HEK293T (cell line): ENCODE results near the gene DDX55.
"Not testable (repeated sequence)": the region's sequence is repeated elsewhere in the genome, so short reads cannot be mapped to it uniquely, and the experiment has no call there.

ENCODE experiments used
- CTCF ChIA-PET: fragments of 350-600 bp; formaldehyde crosslinking; extraction: SDS; loops from one replicate; lab custom pipeline; 2021; ENCODE audit warnings: antibody characterized with exemption, inconsistent platforms; lab: Yijun Ruan, JAX
- POLR2A ChIA-PET: fragments of 350-600 bp; formaldehyde crosslinking; extraction: SDS; loops from one replicate; lab custom pipeline; 2020; ENCODE audit warnings: antibody characterized with exemption, inconsistent platforms; lab: Yijun Ruan, JAX
- DNase-seq: peaks from one replicate; pipeline ENCODE4 v3.0.0; 2012; ENCODE audit warnings: mixed read lengths; ENCODE audit errors: extremely low spot score
- ARNT ChIP-seq: fragments of 450-650 bp; IDR thresholded peaks from 2 replicates; pipeline ENCODE4 v1.6.1; 2017; ENCODE audit warnings: mild to moderate bottlenecking
- BHLHE40 ChIP-seq: fragments of 450-650 bp; IDR thresholded peaks from 2 replicates; pipeline ENCODE4 v1.6.1; 2016; ENCODE audit warnings: mild to moderate bottlenecking, moderate library complexity, borderline replicate concordance
- CTBP1 ChIP-seq: fragments of 450-650 bp; IDR thresholded peaks from 2 replicates; pipeline ENCODE4 v1.6.1; 2016; ENCODE audit warnings: borderline replicate concordance
- ELF4 ChIP-seq: fragments of 450-650 bp; IDR thresholded peaks from 2 replicates; pipeline ENCODE4 v1.6.1; 2017; ENCODE audit warnings: antibody characterized with exemption
- FOXA1 ChIP-seq: fragments of 450-650 bp; IDR thresholded peaks from 2 replicates; pipeline ENCODE4 v1.6.1; 2016; ENCODE audit warnings: mild to moderate bottlenecking
- FOXK2 ChIP-seq: fragments of 450-650 bp; IDR thresholded peaks from 2 replicates; pipeline ENCODE4 v1.6.1; 2016; ENCODE audit warnings: mild to moderate bottlenecking
- FOXM1 ChIP-seq: fragments of 450-650 bp; IDR thresholded peaks from 2 replicates; pipeline ENCODE4 v1.6.1; 2017; ENCODE audit warnings: mild to moderate bottlenecking, borderline replicate concordance
- HDGF ChIP-seq: fragments of 450-650 bp; IDR thresholded peaks from 2 replicates; pipeline ENCODE4 v1.6.1; 2017; ENCODE audit warnings: antibody characterized with exemption, borderline replicate concordance
- L3MBTL2 ChIP-seq: fragments of 450-650 bp; conservative IDR thresholded peaks from 2 replicates; pipeline ENCODE4 v1.6.1; 2016; ENCODE audit warnings: mild to moderate bottlenecking
- LEF1 ChIP-seq: fragments of 450-650 bp; IDR thresholded peaks from 2 replicates; pipeline ENCODE4 v1.6.1; 2017; ENCODE audit warnings: mild to moderate bottlenecking, borderline replicate concordance
- NFRKB ChIP-seq: fragments of 450-650 bp; IDR thresholded peaks from 2 replicates; pipeline ENCODE4 v1.6.1; 2016; ENCODE audit warnings: mild to moderate bottlenecking, moderate library complexity
- SP1 ChIP-seq: fragments of 450-650 bp; IDR thresholded peaks from 2 replicates; pipeline ENCODE4 v1.6.1; 2017
- SUZ12 ChIP-seq: fragments of 450-650 bp; IDR thresholded peaks from 2 replicates; pipeline ENCODE4 v1.6.1; 2016; ENCODE audit warnings: mild to moderate bottlenecking
- TARDBP ChIP-seq: fragments of 450-650 bp; IDR thresholded peaks from 2 replicates; pipeline ENCODE4 v1.6.1; 2016
- ZNF384 ChIP-seq: fragments of 450-650 bp; IDR thresholded peaks from 2 replicates; pipeline ENCODE4 v1.6.1; 2016
- TF ChIP-seq, protein P1 (sequence below): fragments of 450-650 bp; IDR thresholded peaks from 2 replicates; pipeline ENCODE4 v1.6.1; 2016

The DDX55 gene

DNA sequence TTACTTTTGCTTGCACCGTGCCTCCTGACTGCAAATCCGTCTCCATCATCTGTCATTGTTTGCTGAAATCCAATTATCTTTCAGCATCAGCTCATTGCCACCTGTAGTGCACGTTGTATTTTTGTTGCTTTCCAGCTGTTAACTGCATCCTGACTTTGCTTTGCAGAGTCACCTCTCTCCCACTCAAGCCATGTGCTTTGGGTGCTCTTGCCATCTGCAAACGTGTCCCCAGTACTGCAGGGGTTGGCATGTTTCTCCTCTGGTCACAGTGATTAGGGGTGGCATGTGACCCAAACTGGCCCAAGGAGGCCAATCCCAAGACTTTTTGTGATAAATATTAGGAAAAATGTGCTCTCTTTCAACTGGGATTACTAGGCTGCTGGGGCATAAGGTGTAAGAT is 28.0 kb upstream of the DDX55 start:
- TF ChIP-seq SP1 (no peak), BHLHE40 (no peak), TARDBP (no peak), L3MBTL2 (no peak)
- no peak for DNase-seq
- POLR2A ChIA-PET, result no interaction called here
- CTCF ChIA-PET, result interaction anchor here (1.3 kb wide), 1 partner anchor 9 kb away, joined by 6 read pairs; no protein-coding TSS in a partner anchor

DNA sequence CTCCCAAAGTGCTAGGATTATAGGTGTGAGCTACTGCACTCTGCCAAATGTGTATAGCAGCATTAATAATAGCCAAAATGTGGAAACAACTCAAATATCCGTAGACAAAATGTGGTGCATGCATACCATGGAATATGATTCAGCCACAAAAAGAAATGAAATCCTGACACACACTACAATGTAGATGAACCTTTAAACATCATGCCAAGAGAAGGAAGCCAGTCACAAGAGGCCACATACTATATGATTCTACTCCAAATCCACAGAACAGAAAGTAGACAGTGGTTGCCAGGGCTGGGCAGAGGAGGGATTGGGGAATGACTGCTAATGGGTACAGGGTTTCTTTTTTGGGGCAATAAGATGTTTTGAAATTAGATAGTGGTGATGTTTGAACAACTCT is 25.3 kb upstream of the DDX55 start:
- no peak for DNase-seq
- POLR2A ChIA-PET, result no interaction called here
- no peak for TF ChIP-seq FOXM1
- TF ChIP-seq, protein P1, sequence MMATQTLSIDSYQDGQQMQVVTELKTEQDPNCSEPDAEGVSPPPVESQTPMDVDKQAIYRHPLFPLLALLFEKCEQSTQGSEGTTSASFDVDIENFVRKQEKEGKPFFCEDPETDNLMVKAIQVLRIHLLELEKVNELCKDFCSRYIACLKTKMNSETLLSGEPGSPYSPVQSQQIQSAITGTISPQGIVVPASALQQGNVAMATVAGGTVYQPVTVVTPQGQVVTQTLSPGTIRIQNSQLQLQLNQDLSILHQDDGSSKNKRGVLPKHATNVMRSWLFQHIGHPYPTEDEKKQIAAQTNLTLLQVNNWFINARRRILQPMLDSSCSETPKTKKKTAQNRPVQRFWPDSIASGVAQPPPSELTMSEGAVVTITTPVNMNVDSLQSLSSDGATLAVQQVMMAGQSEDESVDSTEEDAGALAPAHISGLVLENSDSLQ, result no peak
- TF ChIP-seq ARNT, result no peak
- TF ChIP-seq LEF1, result no peak
- TF ChIP-seq SP1, result no peak
- TF ChIP-seq SUZ12, result no peak
- TF ChIP-seq L3MBTL2, result no peak
- TF ChIP-seq NFRKB, result no peak
- TF ChIP-seq CTBP1, result no peak
- no peak for TF ChIP-seq ZNF384
- TF ChIP-seq FOXA1, result no peak
- TF ChIP-seq BHLHE40, result no peak
- TF ChIP-seq ELF4, result no peak
- TF ChIP-seq HDGF, result no peak
- TF ChIP-seq TARDBP, result no peak
- CTCF ChIA-PET, result no interaction called here

DNA sequence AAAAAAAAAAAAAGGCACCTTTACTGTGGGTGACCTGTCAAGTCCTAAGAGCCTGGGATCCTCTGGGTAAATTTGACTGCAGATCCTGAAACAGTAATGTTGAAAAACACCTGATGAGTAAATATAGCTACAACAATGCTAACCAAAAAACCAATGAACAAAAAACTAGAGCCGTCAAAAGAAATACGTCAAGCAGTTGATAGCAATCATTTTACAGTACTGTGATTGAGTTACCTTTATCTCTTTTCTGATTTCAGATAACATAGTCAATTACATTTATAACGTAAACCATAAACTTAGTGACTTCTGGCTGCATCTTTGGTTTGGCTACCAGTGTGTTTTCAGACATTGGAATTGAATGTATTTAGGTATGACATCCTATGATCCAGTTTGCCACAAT is 23.7 kb upstream of the DDX55 start:
- no peak for TF ChIP-seq CTBP1
- no peak for TF ChIP-seq HDGF
- TF ChIP-seq SUZ12, result no peak
- no peak for TF ChIP-seq FOXK2
- ChIA-PET POLR2A (no interaction called here), CTCF (interaction anchor here (0.6 kb wide), 1 partner anchor 126 kb away, joined by 3 read pairs; no protein-coding TSS in a partner anchor)
- DNase-seq, result no peak

DNA sequence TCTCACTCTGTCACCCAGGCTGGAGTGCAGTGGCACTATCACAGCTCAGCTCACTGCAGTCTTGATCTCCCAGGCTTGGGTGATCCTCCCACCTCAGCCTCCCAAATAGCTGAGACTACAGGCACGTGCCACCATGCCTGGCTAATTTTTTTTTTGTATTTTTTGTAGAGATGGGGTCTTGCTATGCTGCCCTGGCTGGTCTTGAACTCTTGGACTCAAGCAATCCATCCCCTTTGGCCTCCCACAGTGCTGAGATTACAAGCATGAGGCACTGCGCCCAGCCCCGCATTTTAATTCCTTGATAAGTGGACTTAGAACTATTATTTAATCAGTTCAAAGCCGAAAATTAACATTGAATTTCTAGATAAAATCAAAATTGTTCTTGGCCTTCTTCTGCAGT is 23.1 kb upstream of the DDX55 start:
- CTCF ChIA-PET, DNase-seq, POLR2A ChIA-PET: not testable (repeated sequence)

DNA sequence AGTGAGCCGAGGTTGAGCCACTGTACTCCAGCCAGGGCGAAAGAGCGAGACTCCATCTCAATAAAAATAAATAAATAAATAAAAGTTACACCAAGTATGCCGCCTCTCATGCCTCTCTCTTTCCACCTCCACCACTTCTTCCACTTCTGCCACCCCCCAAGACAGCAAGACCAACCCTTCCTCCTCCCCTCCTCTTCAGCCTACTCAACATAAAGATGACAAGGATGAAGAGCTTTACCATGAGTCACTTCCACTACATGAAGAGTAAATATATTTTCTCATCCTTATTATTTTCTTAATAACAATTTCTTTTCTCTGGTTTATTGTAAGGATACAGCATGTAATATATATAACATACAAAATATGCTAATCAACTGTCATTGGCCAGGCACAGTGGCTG is 21.1 kb upstream of the DDX55 start:
- TF ChIP-seq LEF1 (no peak), NFRKB (no peak), ZNF384 (no peak), CTBP1 (no peak), ELF4 (no peak), FOXK2 (no peak), TARDBP (no peak), BHLHE40 (no peak), ARNT (no peak), SUZ12 (no peak), SP1 (no peak), FOXA1 (no peak), FOXM1 (no peak), HDGF (no peak), L3MBTL2 (no peak)
- TF ChIP-seq, protein P1, result no peak
- ChIA-PET CTCF (interaction anchor here (1.7 kb wide), 1 partner anchor 10 kb away, joined by 8 read pairs; no protein-coding TSS in a partner anchor), POLR2A (no interaction called here)
- no peak for DNase-seq

DNA sequence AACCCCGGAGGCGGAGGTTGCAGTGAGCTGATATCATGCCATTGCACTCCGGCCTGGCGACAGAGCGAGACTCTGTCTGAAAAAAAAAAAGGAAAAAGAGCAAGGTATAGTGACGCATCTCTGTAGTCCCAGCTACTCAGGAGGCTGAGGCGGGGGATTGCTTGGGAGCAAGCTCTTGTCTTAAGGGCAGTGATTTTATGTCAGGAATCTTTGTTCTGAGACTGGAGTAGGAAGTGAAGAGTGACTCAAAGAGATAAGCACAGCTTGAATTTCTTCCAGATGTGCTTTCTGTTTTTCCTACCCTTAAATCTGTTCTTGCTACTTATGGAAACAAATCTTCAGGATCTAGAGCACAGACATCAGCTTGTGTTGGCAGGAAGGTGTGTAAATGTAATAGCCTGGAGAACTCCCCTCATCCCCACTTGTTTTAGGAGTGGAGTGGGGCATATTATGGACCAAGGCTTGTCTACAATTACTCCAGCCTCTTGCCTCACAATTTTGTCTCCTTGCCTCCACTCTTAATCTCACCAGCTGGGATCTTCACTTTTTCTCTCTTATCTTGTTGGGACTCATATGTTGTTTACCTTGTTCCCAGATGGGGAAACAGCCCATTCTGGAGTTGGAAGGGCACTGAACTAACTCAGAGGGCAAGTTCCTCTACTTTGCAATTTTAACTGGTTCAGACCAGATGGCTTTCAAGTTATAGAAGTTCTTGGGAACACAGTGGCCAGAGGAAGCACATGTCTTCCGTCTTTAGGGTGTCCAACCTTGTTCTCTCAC is 10.0 kb upstream of the DDX55 start:
- ChIA-PET POLR2A (interaction anchor here (1.1 kb wide), 1 partner anchor 10 kb away, joined by 5 read pairs; the partner anchor contains the start of gene DDX55), CTCF (no interaction called here)
- no peak for DNase-seq
- TF ChIP-seq, protein P1, result no peak
- TF ChIP-seq NFRKB (no peak), BHLHE40 (no peak), LEF1 (no peak), FOXA1 (no peak), TARDBP (no peak), FOXM1 (no peak), ARNT (no peak), CTBP1 (no peak), FOXK2 (no peak), ELF4 (no peak), SUZ12 (no peak), L3MBTL2 (no peak), HDGF (no peak), ZNF384 (no peak), SP1 (no peak)
